ENCODE measurements around the gene PLCH1. TPM values are rescaled to one million over a fixed set of nuclear protein-coding genes. Genes with fewer than 3 reads are reported as not detected.

Gene PLCH1
- total RNA-seq, 1 experiment from 2014 or later: 8.9 TPM

GRCh38 chr3:155390351-155390750 is 354.5 kb downstream of the PLCH1 start:
- ChIA-PET POLR2A (no interaction called here), CTCF (no interaction called here)
- H3K36me3 Mint-ChIP-seq: peaks cover 6% of the 10 kb centered on the region
- no peak for TF ChIP-seq JUN (CRISPR knock-in tag; IDR thresholded peaks at IDR 0.05)
- TF ChIP-seq USF2 (CRISPR knock-in tag; IDR thresholded peaks at IDR 0.05): no peak
- TF ChIP-seq PRDM15 (CRISPR knock-in tag; IDR thresholded peaks at IDR 0.05): no peak
- TF ChIP-seq FOXK1 (CRISPR knock-in tag; IDR thresholded peaks at IDR 0.05): no peak
- TF ChIP-seq TEAD1 (CRISPR knock-in tag; IDR thresholded peaks at IDR 0.05): no peak
- TF ChIP-seq USF1 (CRISPR knock-in tag; IDR thresholded peaks at IDR 0.05): no peak
- no peak for TF ChIP-seq GABPB1 (CRISPR knock-in tag; IDR thresholded peaks at IDR 0.05)
- no peak for TF ChIP-seq CREB1 (CRISPR knock-in tag; IDR thresholded peaks at IDR 0.05)
- no peak for TF ChIP-seq HMGXB4 (CRISPR knock-in tag; IDR thresholded peaks at IDR 0.05)
- TF ChIP-seq NFYB (CRISPR knock-in tag; conservative IDR thresholded peaks at IDR 0.05; ENCODE audit: low read depth): no peak
- TF ChIP-seq TCF7 (CRISPR knock-in tag; IDR thresholded peaks at IDR 0.05; ENCODE audit: low read depth): no peak
- no peak for TF ChIP-seq ZSCAN18 (CRISPR knock-in tag; IDR thresholded peaks at IDR 0.05)
- no peak for TF ChIP-seq JAZF1 (CRISPR knock-in tag; IDR thresholded peaks at IDR 0.05)
- no peak for TF ChIP-seq OVOL2 (CRISPR knock-in tag; IDR thresholded peaks at IDR 0.05; ENCODE audit: borderline replicate concordance)
- no peak for TF ChIP-seq FOXP4 (CRISPR knock-in tag; IDR thresholded peaks at IDR 0.05)
- DNase-seq (ENCODE audit: low spot score) (no peak), ATAC-seq (no peak)
- H3K4me1 Mint-ChIP-seq: peaks cover 6% of the 10 kb centered on the region; the same call in 1 of the 2 replicates
- H3K4me3 Mint-ChIP-seq: no peak overlapping the region
- no peak overlapping the region for H3K27ac Mint-ChIP-seq
- no peaks in the 10 kb centered on the region for H3K27me3 Mint-ChIP-seq (ENCODE audit: low read depth)
- H3K9me3 Mint-ChIP-seq: peaks cover 7% of the 10 kb centered on the region

GRCh38 chr3:155388417-155388816 is 356.5 kb downstream of the PLCH1 start:
- CTCF ChIA-PET: interaction anchor here (0.8 kb wide), 1 partner anchor 314 kb away, joined by 3 read pairs; no protein-coding TSS in a partner anchor
- Mint-ChIP-seq H3K27ac (no peak overlapping the region), H3K4me3 (no peak overlapping the region), H3K4me1 (peaks cover 10% of the 10 kb centered on the region), H3K27me3 (ENCODE audit: low read depth) (no peaks in the 10 kb centered on the region), H3K36me3 (no peaks in the 10 kb centered on the region), H3K9me3 (no peaks in the 10 kb centered on the region)
- ATAC-seq: no peak
- DNase-seq (ENCODE audit: low spot score): no peak
- POLR2A ChIA-PET: no interaction called here
- TF ChIP-seq ZNF121 (CRISPR knock-in tag; IDR thresholded peaks at IDR 0.05) (no peak), ZNF138 (CRISPR knock-in tag; conservative IDR thresholded peaks at IDR 0.05) (no peak), GABPB1 (CRISPR knock-in tag; IDR thresholded peaks at IDR 0.05) (no peak), ZBTB21 (CRISPR knock-in tag; IDR thresholded peaks at IDR 0.05; ENCODE audit: borderline replicate concordance) (no peak), AR (CRISPR knock-in tag; IDR thresholded peaks at IDR 0.05) (no peak), MXD4 (CRISPR knock-in tag; IDR thresholded peaks at IDR 0.05; ENCODE audit: borderline replicate concordance) (no peak), PREB (CRISPR knock-in tag; IDR thresholded peaks at IDR 0.05; ENCODE audit: borderline replicate concordance) (no peak)
